ENCODE results near the gene PRKCE. TPM values are rescaled to one million over a fixed set of nuclear protein-coding genes. Genes with fewer than 3 reads are reported as not detected.
A peak's percentile ranks its signal among the peaks of the same experiment; 100 is the strongest.

Gene PRKCE
- total and polyA plus RNA-seq, 7 donors = 3.0 to 22.8 (median 16.1) TPM

GRCh38 chr2:45965871-45966498 is 314.5 kb downstream of the PRKCE start:
- H3K4me3 ChIP-seq = no peak overlapping the region
- no peak for TF ChIP-seq CTCF (IDR thresholded peaks at IDR 0.05)
- H3K27me3 ChIP-seq (ENCODE audit: insufficient read depth in 3 of 3, low read length in 2 of 3) = no peaks in the 10 kb centered on the region
- WGBS, 3 donors = 95 to 97% (median 96%) methylated on average over 11 of the region's 11 CpGs
- no peak for ATAC-seq
- H3K27ac ChIP-seq = no peak overlapping the region
- no peak for DNase-seq
- intact Hi-C loops (cut with DNase I) = no loop called here
- no peaks in the 10 kb centered on the region for H3K9me3 ChIP-seq
- peaks cover 10% of the 10 kb centered on the region for H3K4me1 ChIP-seq
- no peaks in the 10 kb centered on the region for H3K36me3 ChIP-seq (ENCODE audit: insufficient read depth in 1 of 2, low read depth in 1 of 2)

GRCh38 chr2:45968946-45969584 is 317.6 kb downstream of the PRKCE start:
- Histone ChIP-seq H3K27ac (no peak overlapping the region), H3K4me1 (peaks cover 3% of the 10 kb centered on the region), H3K36me3 (ENCODE audit: insufficient read depth in 1 of 2, low read depth in 1 of 2) (no peaks in the 10 kb centered on the region), H3K9me3 (no peaks in the 10 kb centered on the region), H3K4me3 (no peak overlapping the region), H3K27me3 (ENCODE audit: insufficient read depth in 3 of 3, low read length in 2 of 3) (no peaks in the 10 kb centered on the region)
- intact Hi-C loops (cut with DNase I) = no loop called here
- peak in 3 of 4 donors; percentile 34 to 56 (median 49) for ATAC-seq
- 32 to 39% (median 36%) methylated on average over 14 of the region's 14 CpGs for WGBS, 3 donors
- TF ChIP-seq CTCF (IDR thresholded peaks at IDR 0.05) = no peak
- peak; percentile 49 to 61 for DNase-seq

- no peak for DNase-seq
- Histone ChIP-seq H3K4me1 (no peaks in the 10 kb centered on the region), H3K27me3 (ENCODE audit: insufficient read depth in 3 of 3, low read length in 2 of 3) (no peaks in the 10 kb centered on the region), H3K36me3 (ENCODE audit: insufficient read depth in 1 of 2, low read depth in 1 of 2) (no peaks in the 10 kb centered on the region), H3K9me3 (no peaks in the 10 kb centered on the region), H3K27ac (no peak overlapping the region), H3K4me3 (no peak overlapping the region)
- no peak for ATAC-seq
- intact Hi-C loops (cut with DNase I) = no loop called here
- WGBS, 3 donors = 80 to 86% (median 84%) methylated on average over 4 of the region's 4 CpGs
- TF ChIP-seq CTCF (IDR thresholded peaks at IDR 0.05) = no peak
Measured at GRCh38 chr2:45973426-45973825, 322.0 kb downstream of the PRKCE start.

GRCh38 chr2:45974056-45974455 is 322.6 kb downstream of the PRKCE start:
- WGBS, 3 donors = 88 to 93% (median 91%) methylated on average over 4 of the region's 4 CpGs
- ATAC-seq (no peak), DNase-seq (no peak)
- Histone ChIP-seq H3K27me3 (ENCODE audit: insufficient read depth in 3 of 3, low read length in 2 of 3) (no peaks in the 10 kb centered on the region), H3K9me3 (no peaks in the 10 kb centered on the region), H3K4me1 (no peaks in the 10 kb centered on the region), H3K4me3 (no peak overlapping the region), H3K27ac (no peak overlapping the region), H3K36me3 (ENCODE audit: insufficient read depth in 1 of 2, low read depth in 1 of 2) (no peaks in the 10 kb centered on the region)
- TF ChIP-seq CTCF (IDR thresholded peaks at IDR 0.05) = no peak
- intact Hi-C loops (cut with DNase I) = no loop called here

Measured in psoas muscle (tissue), 8 donors.